HG03565 (cell line): Measurements from ENCODE around the gene TBCC.

Experiments used
- ATAC-seq: cut with Tn5 transposase; IDR thresholded peaks from one replicate; pipeline ENCODE4 v1.9.1; 2021; ENCODE audit warnings: mild to moderate bottlenecking, moderate library complexity; ENCODE audit not compliant: unreplicated experiment

The TBCC gene

DNA sequence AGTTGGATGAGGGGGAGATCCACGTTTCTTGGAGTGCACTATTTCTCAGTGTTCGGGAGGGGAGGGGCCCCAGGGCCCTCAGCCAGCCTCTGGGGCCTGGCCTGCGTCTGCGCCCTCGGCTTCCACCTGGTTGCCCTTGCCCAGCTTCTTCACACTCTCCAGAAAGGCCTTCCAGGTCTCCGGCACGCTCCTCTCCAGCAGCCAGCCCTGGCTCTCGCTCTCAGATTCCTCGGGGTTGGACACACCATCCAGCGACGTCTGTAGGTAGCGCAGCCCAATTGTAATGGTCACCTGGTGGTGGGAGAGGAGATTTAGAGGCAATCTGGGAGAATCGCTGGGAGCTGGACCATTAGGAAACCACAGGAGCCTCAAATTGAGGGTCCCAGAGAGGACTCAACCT lies 47.7 kb downstream of the TBCC start:
- no peak for ATAC-seq

DNA sequence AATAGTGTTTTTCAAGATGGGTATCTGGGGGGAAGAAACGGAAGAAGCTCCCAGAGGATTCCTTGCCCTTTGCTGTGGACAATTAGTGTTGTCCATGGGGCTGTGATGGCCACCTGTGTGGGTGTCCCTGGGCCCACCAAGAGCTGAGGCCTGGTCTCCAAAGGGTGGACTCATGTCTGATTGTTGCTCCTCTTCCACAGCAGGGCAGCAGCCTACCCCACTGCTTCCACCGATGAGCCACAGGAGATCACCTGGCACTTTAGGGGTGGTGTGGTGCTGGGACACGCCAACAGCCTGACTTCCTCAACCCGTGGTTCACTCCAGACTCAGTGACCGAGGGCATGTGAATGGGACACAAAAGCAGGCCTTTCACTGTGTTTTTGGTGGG lies 48.6 kb downstream of the TBCC start:
- no peak for ATAC-seq

DNA sequence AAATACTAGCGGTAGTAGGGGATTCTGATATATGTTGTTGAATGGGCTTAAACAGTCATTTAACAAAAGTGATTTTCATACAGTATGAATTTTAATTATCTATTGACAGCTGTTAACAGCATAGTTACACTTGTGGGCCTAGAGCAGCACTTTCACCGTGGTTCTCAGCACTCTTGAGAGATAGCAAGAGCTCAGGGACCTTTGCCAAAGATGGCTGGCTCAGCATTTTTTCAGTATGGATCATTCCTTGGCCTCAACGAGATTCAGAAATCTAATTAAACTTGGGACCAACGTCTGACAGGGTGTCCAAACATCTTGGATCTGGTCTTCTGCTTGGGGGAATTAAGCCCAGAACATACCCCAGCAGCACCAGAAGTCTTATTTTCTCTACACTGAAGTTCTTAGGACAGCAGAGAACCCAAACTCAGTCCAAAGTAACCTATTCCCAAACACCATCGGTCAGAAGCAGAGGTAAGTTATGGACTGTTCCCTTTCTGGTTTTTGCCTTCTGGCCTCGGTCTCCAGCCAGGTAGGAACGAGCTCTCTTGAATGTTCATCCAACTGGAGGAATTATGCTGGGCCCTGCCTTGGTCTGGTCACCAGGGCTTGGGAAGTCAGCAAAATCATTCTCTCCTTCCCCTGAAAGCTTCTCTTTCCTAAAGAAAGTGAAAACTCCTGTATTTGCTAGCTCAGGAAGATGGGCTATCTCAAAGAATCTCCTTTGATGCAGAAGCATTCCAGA lies 49.2 kb downstream of the TBCC start:
- no peak for ATAC-seq

DNA sequence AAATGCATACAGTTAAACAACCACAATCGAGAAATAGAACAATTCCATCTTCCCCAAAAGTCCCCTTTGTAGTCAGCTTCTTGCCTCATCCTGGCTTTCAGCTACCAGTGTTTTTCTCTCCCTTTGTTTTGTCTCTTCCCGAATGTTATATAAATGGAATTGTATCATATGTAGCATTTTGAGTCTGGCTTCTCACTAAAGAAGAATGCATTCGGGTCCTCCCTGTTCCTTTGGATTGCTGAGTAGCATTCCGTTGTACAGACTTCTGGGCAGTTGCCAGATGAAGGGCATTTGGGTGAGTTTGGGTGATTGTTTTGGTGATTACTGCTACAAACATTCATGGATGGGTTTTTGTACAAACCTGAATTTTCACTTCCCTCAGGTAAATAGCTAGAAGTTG lies 51.3 kb downstream of the TBCC start:
- ATAC-seq: no peak
